ENCODE results near the gene NUP210L. TPM values are rescaled to one million over a fixed set of nuclear protein-coding genes. Genes with fewer than 3 reads are reported as not detected.

The NUP210L gene
- total and polyA plus RNA-seq, 2 donors (not counting 3 experiments of a cell fraction or from before 2014, with no cell fraction given), result 0.01 to 0.07 TPM

- Histone ChIP-seq H3K4me2 (ENCODE audit: insufficient read depth, low read length) (peak within 1 kb of the TSS; percentile 83), H3K4me3 (replicated peaks in 1 of 3; ENCODE audit: insufficient read depth in 1 of 3, low read depth in 1 of 3, low read length in 3 of 3) (peak within 1 kb of the TSS; percentile 42 to 68 (median 62)), H2AFZ (ENCODE audit: low read depth, low read length) (peak within 1 kb of the TSS; percentile 51), H3K9ac (replicated peaks; ENCODE audit: extremely low read depth, insufficient read depth, low read length) (peak within 1 kb of the TSS; percentile 66), H3K79me2 (ENCODE audit: control insufficient read depth, insufficient read depth, low read length) (peaks cover 2% of the 10 kb centered on the region), H3K4me1 (ENCODE audit: control insufficient read depth, extremely low read depth, insufficient read depth, low read length) (peaks cover 34% of the 10 kb centered on the region), H3K36me3 (ENCODE audit: control insufficient read depth in 2 of 2, extremely low read depth in 1 of 2, insufficient read depth in 2 of 2, low read length in 2 of 2) (no peaks in the 10 kb centered on the region), H3K9me1 (replicated peaks; ENCODE audit: control insufficient read depth, extremely low read depth, insufficient read depth, low read length) (no peaks in the 10 kb centered on the region), H3K27me3 (ENCODE audit: control insufficient read depth in 2 of 2, insufficient read depth in 2 of 2, low read length in 2 of 2) (no peaks in the 10 kb centered on the region), H3K9me3 (replicated peaks; ENCODE audit: control insufficient read depth, insufficient read depth, low read length) (no peaks in the 10 kb centered on the region), H4K20me1 (replicated peaks; ENCODE audit: control insufficient read depth, extremely low read depth, insufficient read depth, low read length) (no peaks in the 10 kb centered on the region), H3K27ac (ENCODE audit: insufficient read depth, low read depth, low read length) (peak within 1 kb of the TSS; percentile 29)
- CTCF ChIA-PET, result interaction anchor here (0.7 to 4.7 kb wide), 11 partner anchors 9 to 170 kb away, joined by 3 to 37 read pairs (median 9); partner anchors contain the start of genes CRTC2, DENND4B, JTB and RAB13
- FAIRE-seq, result peak; percentile 97
- TSS peak; percentile 12 for BruUV-seq (replicated peaks)
- DNase-seq (ENCODE audit: low read depth, low spot score), result peak; percentile 97
- POLR2A ChIA-PET, result interaction anchor here (0.8 to 1.8 kb wide), 3 partner anchors 10 to 23 kb away, joined by 3 to 12 read pairs (median 8); partner anchors contain the start of genes JTB and RPS27
- intact Hi-C loops (cut with micrococcal nuclease) (no loop called here), dilution Hi-C loops (cut with MboI; ENCODE audit: extremely low pct_ligation_motif_present, low sequenced_read_pairs) (no loop called here)
- TF ChIP-seq POLR2A (IDR thresholded peaks at IDR 0.05; ENCODE audit: low read depth, low read length), result peak; percentile 73
- peak; percentile 58 for TF ChIP-seq POLR2AphosphoS5 (IDR thresholded peaks at IDR 0.05; ENCODE audit: insufficient read depth, low read depth, low read length)
- TF ChIP-seq EZH2 (IDR thresholded peaks at IDR 0.05; ENCODE audit: borderline replicate concordance, low read depth, low read length, severe bottlenecking), result no peak
- TF ChIP-seq, protein P1, sequence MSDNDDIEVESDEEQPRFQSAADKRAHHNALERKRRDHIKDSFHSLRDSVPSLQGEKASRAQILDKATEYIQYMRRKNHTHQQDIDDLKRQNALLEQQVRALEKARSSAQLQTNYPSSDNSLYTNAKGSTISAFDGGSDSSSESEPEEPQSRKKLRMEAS (IDR thresholded peaks at IDR 0.05; ENCODE audit: insufficient read depth, insufficient read length), result peak; percentile 89
- TF ChIP-seq GATA2 (IDR thresholded peaks at IDR 0.05; ENCODE audit: insufficient read depth, insufficient read length, low read depth, low read length), result no peak
- TF ChIP-seq, protein P2, sequence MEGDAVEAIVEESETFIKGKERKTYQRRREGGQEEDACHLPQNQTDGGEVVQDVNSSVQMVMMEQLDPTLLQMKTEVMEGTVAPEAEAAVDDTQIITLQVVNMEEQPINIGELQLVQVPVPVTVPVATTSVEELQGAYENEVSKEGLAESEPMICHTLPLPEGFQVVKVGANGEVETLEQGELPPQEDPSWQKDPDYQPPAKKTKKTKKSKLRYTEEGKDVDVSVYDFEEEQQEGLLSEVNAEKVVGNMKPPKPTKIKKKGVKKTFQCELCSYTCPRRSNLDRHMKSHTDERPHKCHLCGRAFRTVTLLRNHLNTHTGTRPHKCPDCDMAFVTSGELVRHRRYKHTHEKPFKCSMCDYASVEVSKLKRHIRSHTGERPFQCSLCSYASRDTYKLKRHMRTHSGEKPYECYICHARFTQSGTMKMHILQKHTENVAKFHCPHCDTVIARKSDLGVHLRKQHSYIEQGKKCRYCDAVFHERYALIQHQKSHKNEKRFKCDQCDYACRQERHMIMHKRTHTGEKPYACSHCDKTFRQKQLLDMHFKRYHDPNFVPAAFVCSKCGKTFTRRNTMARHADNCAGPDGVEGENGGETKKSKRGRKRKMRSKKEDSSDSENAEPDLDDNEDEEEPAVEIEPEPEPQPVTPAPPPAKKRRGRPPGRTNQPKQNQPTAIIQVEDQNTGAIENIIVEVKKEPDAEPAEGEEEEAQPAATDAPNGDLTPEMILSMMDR (IDR thresholded peaks at IDR 0.05; ENCODE audit: extremely low read depth in 1 of 2, insufficient read depth in 1 of 2, low read depth in 1 of 2, low read length in 2 of 2), result peak in 1 of 2 donors; percentile 51
- no peak for TF ChIP-seq JUN (IDR thresholded peaks at IDR 0.05; ENCODE audit: borderline replicate concordance, insufficient read depth, insufficient read length, low read depth)
- no peak for TF ChIP-seq MYC (IDR thresholded peaks at IDR 0.05; ENCODE audit: low read depth, low read length)
- no peak for TF ChIP-seq FOS (IDR thresholded peaks at IDR 0.05; ENCODE audit: borderline replicate concordance, insufficient read depth, low read length)
Measured at GRCh38 chr1:153967107-153967999, 187.5 kb downstream of the NUP210L start, which contains the start of gene CREB3L4. Gene CREB3L4 (plus strand): TSS chr1:153967902. CDS start chr1:153968526, 624 bp downstream.

Data from endothelial cell of umbilical vein (primary cell).